Natural killer cell treated with Interleukin-12 subunit alpha and Interleukin-12 subunit beta and Interleukin-15 and Interleukin-18, amount 100 ng/mL, for 72 hours (primary cell): Measurements from ENCODE around the gene KIAA0513. TPM values are rescaled to one million over a fixed set of nuclear protein-coding genes. Genes with fewer than 3 reads are reported as not detected.

Source experiments
- ATAC-seq, 2 donors: fragments of 150-1000 bp; cut with Tn5 transposase in 1 of 2; sonication (Bioruptor Pico), chemical (Tn5 transposase) in 1 of 2; 2 replicates each; pipeline ENCODE4 v1.10.0; 2021
- DNase-seq: peaks from one replicate; pipeline ENCODE4 v3.0.0; 2022; ENCODE audit warnings: low spot score
- H3K27ac Mint-ChIP-seq, 2 donors: 1 replicate in 1 of 2; 2 replicates in 1 of 2; pipeline ENCODE4 v1.8.0; 2022; ENCODE audit warnings: mixed read lengths in 2 of 2, mild to moderate bottlenecking in 1 of 2, moderate library complexity in 1 of 2
- H3K27me3 Mint-ChIP-seq, 2 donors: 1 replicate in 1 of 2; 2 replicates in 1 of 2; pipeline ENCODE4 v1.8.0; 2022; ENCODE audit warnings: mixed read lengths in 2 of 2
- H3K36me3 Mint-ChIP-seq: one replicate; pipeline ENCODE4 v1.8.0; 2022; ENCODE audit warnings: mixed read lengths
- H3K4me1 Mint-ChIP-seq, 2 donors: 1 replicate in 1 of 2; 2 replicates in 1 of 2; pipeline ENCODE4 v1.8.0; 2022; ENCODE audit warnings: low read depth in 2 of 2, mixed read lengths in 2 of 2, mild to moderate bottlenecking in 1 of 2
- H3K4me3 Mint-ChIP-seq: one replicate; pipeline ENCODE4 v1.8.0; 2022; ENCODE audit warnings: mixed read lengths
- H3K9me3 Mint-ChIP-seq: 2 replicates; pipeline ENCODE4 v1.8.0; 2022; ENCODE audit warnings: mixed read lengths
- total RNA-seq, 2 donors: library from RNA; stranded (reverse); gene quantifications; one replicate each; pipeline ENCODE4 v1.2.3, GENCODE V29; 2022

The KIAA0513 gene
- total RNA-seq, 2 donors from 2014 or later, result 3.3 to 3.6 TPM

DNA sequence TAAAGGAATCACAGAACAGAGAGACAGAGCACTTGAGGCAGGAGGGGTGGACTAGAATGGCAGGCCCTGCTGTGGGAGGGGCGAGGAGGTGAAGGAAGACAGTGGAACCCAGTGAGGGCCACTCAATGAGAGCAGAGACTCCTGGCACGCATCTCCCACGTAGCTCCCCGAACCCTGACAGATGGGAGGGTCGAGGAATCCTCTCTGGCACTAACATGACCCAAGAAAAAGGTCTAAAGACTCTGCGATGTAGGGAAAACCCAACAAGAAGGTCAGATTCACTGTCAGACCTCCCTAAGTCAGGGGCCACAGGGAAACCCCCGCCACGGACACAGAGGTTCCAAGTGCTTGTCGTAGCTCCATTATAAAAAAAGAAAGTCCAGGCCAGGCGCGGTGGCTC, 31.2 kb upstream of the KIAA0513 start:
- Mint-ChIP-seq H3K27ac (peak overlapping the region in 1 of 2 donors; percentile 18), H3K4me1 (peaks cover 15 to 21% of the 10 kb centered on the region in 2 donors), H3K9me3 (no peaks in the 10 kb centered on the region), H3K27me3 (no peaks in the 10 kb centered on the region), H3K36me3 (no peaks in the 10 kb centered on the region), H3K4me3 (no peak overlapping the region)
- DNase-seq, result no peak
- ATAC-seq, result no peak

- no peak for ATAC-seq
- H3K36me3 Mint-ChIP-seq, result no peaks in the 10 kb centered on the region
- no peaks in the 10 kb centered on the region for H3K9me3 Mint-ChIP-seq
- H3K4me1 Mint-ChIP-seq, result peaks cover 33 to 40% of the 10 kb centered on the region in 2 donors
- H3K27ac Mint-ChIP-seq, result no peak overlapping the region
- no peak for DNase-seq
- no peaks in the 10 kb centered on the region for H3K27me3 Mint-ChIP-seq
- no peak overlapping the region for H3K4me3 Mint-ChIP-seq
These were observed 28.4 kb upstream of the KIAA0513 start for GRCh38 chr16:84999200-84999599.

- no peak overlapping the region for H3K27ac Mint-ChIP-seq
- H3K4me3 Mint-ChIP-seq, result no peak overlapping the region
- no peaks in the 10 kb centered on the region for H3K9me3 Mint-ChIP-seq
- H3K27me3 Mint-ChIP-seq, result no peaks in the 10 kb centered on the region
- no peak for DNase-seq
- H3K36me3 Mint-ChIP-seq, result no peaks in the 10 kb centered on the region
- peaks cover 39% of the 10 kb centered on the region in 2 donors for H3K4me1 Mint-ChIP-seq
- ATAC-seq, result no peak
These were observed 27.6 kb upstream of the KIAA0513 start for GRCh38 chr16:84999857-85000480.

GRCh38 chr16:85002099-85002541, 25.5 kb upstream of the KIAA0513 start:
- ATAC-seq, result no peak
- Mint-ChIP-seq H3K36me3 (no peaks in the 10 kb centered on the region), H3K27me3 (no peaks in the 10 kb centered on the region), H3K4me3 (peak overlapping the region; percentile 58), H3K4me1 (peaks cover 41 to 47% of the 10 kb centered on the region in 2 donors), H3K27ac (peak overlapping the region; percentile 40 to 50), H3K9me3 (no peaks in the 10 kb centered on the region)
- no peak for DNase-seq

- H3K27me3 Mint-ChIP-seq, result no peaks in the 10 kb centered on the region
- no peaks in the 10 kb centered on the region for H3K9me3 Mint-ChIP-seq
- H3K36me3 Mint-ChIP-seq, result no peaks in the 10 kb centered on the region
- H3K27ac Mint-ChIP-seq, result peak overlapping the region; percentile 40 to 50
- H3K4me1 Mint-ChIP-seq, result peaks cover 45 to 52% of the 10 kb centered on the region in 2 donors
- peak overlapping the region; percentile 58 for H3K4me3 Mint-ChIP-seq
- ATAC-seq (peak in 1 of 2 donors; percentile 57), DNase-seq (no peak)
These were observed 25.0 kb upstream of the KIAA0513 start for GRCh38 chr16:85002608-85003007.

DNA sequence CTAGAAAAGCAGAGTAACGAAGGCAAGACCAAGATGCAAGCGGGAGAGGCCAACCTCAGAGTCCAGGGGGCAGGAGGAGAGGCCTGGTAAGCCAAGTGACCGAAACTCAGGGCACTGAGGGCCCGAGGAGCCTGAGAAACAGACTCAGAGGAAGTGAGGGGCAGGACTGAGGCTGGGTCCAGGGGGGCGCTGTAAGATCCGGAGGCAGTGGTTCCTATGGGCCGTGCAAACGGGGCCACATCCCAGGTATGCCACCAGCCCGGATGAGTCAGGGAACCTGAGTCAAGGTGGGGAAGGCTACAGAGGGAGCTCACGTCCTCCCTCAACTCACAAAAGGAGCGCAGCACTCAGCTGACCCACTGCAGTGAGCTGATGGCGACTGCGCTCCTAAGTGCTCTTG, 24.5 kb upstream of the KIAA0513 start:
- ATAC-seq, result peak in 1 of 2 donors; percentile 37
- H3K9me3 Mint-ChIP-seq, result no peaks in the 10 kb centered on the region

DNA sequence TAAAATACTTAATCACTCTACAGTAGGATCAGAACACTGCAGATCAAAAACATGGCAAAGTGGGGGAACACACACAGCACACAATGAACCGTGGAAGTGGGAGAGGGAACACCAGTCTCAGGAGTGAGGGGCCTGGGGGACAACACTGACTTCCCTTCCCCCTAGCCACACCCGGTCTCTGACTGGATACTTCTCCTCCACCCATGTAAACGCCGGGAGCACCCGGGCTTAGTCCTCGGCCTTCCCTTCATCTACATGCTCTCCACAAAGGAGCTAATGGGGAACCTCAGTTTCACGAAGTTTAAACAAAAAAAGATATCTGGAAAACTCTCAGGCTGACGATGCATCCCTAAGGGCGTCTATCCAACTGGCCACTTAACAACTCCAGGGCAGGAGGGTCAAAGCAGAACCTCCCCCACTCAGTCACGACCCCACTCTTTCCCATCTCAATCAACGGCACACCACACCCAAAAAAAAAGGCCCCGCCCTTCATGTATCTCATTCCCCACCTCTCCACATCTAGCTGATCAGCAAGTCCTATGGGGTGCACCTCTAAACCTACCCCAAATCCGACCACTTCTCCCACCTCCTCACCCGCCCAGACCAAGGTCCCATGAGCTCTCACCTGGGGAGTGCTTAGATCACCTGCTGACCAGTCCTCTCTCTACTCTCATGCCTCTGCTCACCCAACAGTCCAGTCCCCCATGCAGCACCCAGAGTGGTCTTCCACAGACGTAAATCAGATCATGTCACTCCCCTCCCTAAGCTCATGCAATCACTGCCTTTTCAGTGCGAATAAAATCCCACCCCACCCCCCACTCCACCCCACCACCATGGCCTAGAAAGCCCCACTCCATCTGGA, 23.6 kb upstream of the KIAA0513 start:
- Mint-ChIP-seq H3K27me3 (no peaks in the 10 kb centered on the region), H3K4me3 (no peak overlapping the region), H3K36me3 (no peaks in the 10 kb centered on the region), H3K27ac (no peak overlapping the region), H3K4me1 (peaks cover 47 to 54% of the 10 kb centered on the region in 2 donors), H3K9me3 (no peaks in the 10 kb centered on the region)
- DNase-seq (no peak), ATAC-seq (no peak)

More for the DNA sequence above, 24.5 kb upstream of the KIAA0513 start:
- Mint-ChIP-seq H3K36me3 (no peaks in the 10 kb centered on the region), H3K27me3 (no peaks in the 10 kb centered on the region), H3K4me3 (peak overlapping the region; percentile 58), H3K4me1 (peaks cover 47 to 54% of the 10 kb centered on the region in 2 donors), H3K27ac (peak overlapping the region; percentile 40 to 50)
- DNase-seq, result no peak

DNA sequence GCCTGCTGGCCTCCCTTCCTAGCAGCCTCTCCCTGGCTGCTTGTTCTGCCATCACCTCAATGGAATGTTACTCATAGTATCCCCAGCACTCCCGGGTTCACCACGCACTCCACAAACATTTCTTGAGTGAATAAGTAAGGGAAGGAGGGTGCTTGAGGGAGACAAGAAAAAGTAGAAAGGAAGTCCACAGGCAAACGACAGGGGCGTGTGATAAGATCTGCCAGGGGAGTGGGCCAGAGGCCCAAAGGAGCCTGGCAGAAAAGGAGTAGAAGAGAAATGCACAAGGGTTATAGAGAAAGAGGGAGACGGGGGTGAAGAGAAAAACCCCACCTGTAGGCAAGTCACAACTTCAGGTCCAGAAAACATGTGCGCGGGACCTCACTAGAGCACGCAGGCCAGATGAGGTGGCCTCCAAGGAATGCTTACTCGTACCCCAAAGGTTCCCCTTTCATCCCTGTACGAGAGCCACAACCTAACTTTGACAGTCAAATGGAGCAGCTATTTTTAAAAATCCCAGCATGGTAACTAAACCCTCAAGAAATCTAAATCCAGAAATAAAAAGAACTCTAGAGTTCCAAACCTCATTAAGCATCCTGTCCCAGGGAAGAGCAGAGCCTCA, 22.9 kb upstream of the KIAA0513 start:
- no peaks in the 10 kb centered on the region for H3K36me3 Mint-ChIP-seq
- H3K9me3 Mint-ChIP-seq, result no peaks in the 10 kb centered on the region
- H3K27ac Mint-ChIP-seq, result no peak overlapping the region
- no peak overlapping the region for H3K4me3 Mint-ChIP-seq
- ATAC-seq, result no peak
- no peak for DNase-seq
- H3K4me1 Mint-ChIP-seq, result peaks cover 42 to 48% of the 10 kb centered on the region in 2 donors
- H3K27me3 Mint-ChIP-seq, result no peaks in the 10 kb centered on the region

DNA sequence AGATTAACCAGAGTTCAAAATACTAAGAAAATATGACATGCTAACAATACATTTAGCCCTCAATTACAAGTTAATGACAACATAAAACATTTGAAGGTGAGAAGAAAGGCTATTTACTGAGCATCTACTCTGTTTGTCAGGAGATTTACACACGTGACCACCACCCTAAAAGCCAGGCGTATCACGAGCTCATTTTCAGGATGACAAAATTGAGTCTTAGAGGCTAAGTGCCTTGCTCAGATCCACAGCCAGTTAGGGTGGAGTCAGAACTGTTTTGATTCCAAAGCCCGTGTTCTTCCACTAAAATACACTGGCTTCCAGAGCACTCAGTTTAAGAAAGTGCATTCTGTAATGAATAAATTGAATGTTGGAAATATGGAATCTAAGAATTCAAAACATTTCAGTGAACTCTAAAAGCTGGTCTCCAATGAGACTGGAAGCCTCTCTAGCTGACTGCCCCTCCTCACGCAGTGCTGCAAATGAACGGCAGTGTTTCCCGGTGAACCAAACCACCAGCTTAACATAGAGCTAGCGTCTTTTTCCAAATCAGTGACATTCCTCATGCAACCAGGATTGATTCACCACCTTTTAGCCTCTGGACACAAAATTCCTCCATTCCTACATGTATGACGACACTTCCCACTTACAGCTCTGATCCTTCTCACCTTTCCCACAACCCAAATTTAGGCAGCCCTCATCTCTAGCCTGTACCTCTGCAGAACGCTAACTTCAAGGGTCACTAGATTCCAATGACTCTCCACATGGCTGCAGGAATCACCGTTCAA, 22.1 kb upstream of the KIAA0513 start:
- DNase-seq (no peak), ATAC-seq (no peak)
- H3K4me3 Mint-ChIP-seq, result no peak overlapping the region
- peaks cover 47 to 53% of the 10 kb centered on the region in 2 donors for H3K4me1 Mint-ChIP-seq
- H3K27me3 Mint-ChIP-seq, result no peaks in the 10 kb centered on the region
- H3K27ac Mint-ChIP-seq, result no peak overlapping the region
- no peaks in the 10 kb centered on the region for H3K36me3 Mint-ChIP-seq
- H3K9me3 Mint-ChIP-seq, result no peaks in the 10 kb centered on the region

GRCh38 chr16:85006639-85007038, 21.0 kb upstream of the KIAA0513 start:
- Mint-ChIP-seq H3K4me1 (peaks cover 51 to 55% of the 10 kb centered on the region in 2 donors), H3K27ac (no peak overlapping the region), H3K27me3 (no peaks in the 10 kb centered on the region), H3K36me3 (no peaks in the 10 kb centered on the region), H3K9me3 (no peaks in the 10 kb centered on the region), H3K4me3 (no peak overlapping the region)
- no peak for DNase-seq
- ATAC-seq, result no peak

DNA sequence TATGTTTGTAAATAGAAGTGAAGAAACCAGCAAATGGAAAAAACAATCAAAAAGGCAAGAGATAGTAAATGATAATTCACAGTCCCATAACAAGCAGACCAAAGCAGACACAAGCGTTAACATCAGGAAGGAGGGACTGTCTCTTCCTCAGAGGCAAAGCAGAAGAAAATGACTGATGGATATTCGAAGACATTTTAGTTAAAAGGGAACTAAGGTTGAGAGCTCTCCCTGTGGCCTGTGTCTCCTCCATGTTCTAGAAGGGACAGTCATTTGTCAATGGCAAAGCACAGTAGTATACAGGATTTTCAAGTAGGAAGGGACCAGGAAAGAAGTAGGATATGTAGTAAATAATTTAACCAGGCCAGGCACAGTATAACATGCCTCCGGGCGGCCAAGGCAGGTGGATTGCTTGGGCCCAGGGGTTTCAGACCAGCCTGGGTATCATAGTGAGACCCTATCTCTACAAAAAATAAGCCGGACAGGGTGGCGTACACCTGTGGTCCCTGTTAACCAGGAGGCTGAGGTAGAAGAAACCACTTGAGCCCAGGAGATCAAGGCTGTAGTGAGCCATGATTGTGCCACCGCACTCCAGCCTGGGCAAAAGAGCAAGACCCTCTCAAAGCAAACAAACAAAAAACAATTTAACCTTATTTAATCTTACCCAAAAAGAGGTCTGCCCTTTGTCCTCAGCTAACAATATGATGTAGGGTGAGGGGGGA, 19.9 kb upstream of the KIAA0513 start:
- Mint-ChIP-seq H3K36me3 (no peaks in the 10 kb centered on the region), H3K9me3 (no peaks in the 10 kb centered on the region), H3K4me1 (peaks cover 46 to 48% of the 10 kb centered on the region in 2 donors), H3K27ac (no peak overlapping the region), H3K27me3 (no peaks in the 10 kb centered on the region), H3K4me3 (no peak overlapping the region)
- no peak for DNase-seq
- ATAC-seq, result no peak

DNA sequence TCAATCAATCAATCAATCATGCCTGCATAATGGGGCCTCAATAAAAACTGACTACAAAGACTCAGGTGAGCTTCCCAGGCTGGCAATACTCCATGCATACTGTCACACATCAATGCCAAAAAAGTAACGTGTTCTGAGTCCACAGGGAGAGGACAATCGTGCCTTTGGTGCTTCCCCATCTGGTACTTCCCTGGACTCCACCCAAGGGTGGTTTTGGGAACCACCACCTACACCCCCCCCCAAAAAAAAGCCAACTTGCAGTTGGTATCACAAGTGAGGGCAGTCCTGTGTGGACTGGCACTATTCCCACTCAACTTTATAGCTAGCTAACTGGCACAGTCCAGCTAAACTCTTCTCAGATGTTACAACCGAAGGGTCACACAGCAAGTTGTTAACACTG, 19.3 kb upstream of the KIAA0513 start:
- H3K9me3 Mint-ChIP-seq, result no peaks in the 10 kb centered on the region
- H3K36me3 Mint-ChIP-seq, result no peaks in the 10 kb centered on the region
- ATAC-seq (no peak), DNase-seq (no peak)
- no peaks in the 10 kb centered on the region for H3K27me3 Mint-ChIP-seq
- H3K4me3 Mint-ChIP-seq, result no peak overlapping the region
- peaks cover 42 to 43% of the 10 kb centered on the region in 2 donors for H3K4me1 Mint-ChIP-seq
- H3K27ac Mint-ChIP-seq, result no peak overlapping the region

GRCh38 chr16:85010446-85010930, 17.1 kb upstream of the KIAA0513 start:
- H3K27ac Mint-ChIP-seq, result peak overlapping the region; percentile 95 to 97
- ATAC-seq, result no peak
- no peaks in the 10 kb centered on the region for H3K27me3 Mint-ChIP-seq
- H3K4me1 Mint-ChIP-seq, result peaks cover 28 to 34% of the 10 kb centered on the region in 2 donors
- peak overlapping the region; percentile 98 for H3K4me3 Mint-ChIP-seq
- no peak for DNase-seq
- no peaks in the 10 kb centered on the region for H3K9me3 Mint-ChIP-seq
- H3K36me3 Mint-ChIP-seq, result no peaks in the 10 kb centered on the region
